B cell (primary cell): Measurements from ENCODE around the gene ALKBH6. TPM values are rescaled to one million over a fixed set of nuclear protein-coding genes. Genes with fewer than 3 reads are reported as not detected.
A peak's percentile ranks its signal among the peaks of the same experiment; 100 is the strongest.

ENCODE experiments used
- ATAC-seq: fragments of 200-7000 bp; cut with Tn5 transposase; one replicate; pipeline ENCODE4 v1.10.0; 2021; ENCODE audit warnings: low read depth, mild to moderate bottlenecking, moderate number of reproducible peaks, moderate library complexity
- CTCF ChIA-PET: fragments of 350-600 bp; sonication (Branson Sonifier 250); formaldehyde crosslinking; loops from one replicate; lab custom pipeline; 2021; ENCODE audit warnings: antibody characterized with exemption, inconsistent platforms; lab: Charles Lee
- POLR2A ChIA-PET: fragments of 350-600 bp; sonication (Branson Sonifier 250); formaldehyde crosslinking; loops from one replicate; lab custom pipeline; 2021; ENCODE audit warnings: antibody characterized with exemption; lab: Charles Lee
- DNase-seq: peaks from one replicate; pipeline ENCODE4 v3.0.0; 2013
- H2AFZ ChIP-seq: 2 replicates; pipeline ENCODE4 v1.6.1; 2012; ENCODE audit warnings: mild to moderate bottlenecking, low read depth, low read length; ENCODE audit not compliant: insufficient read depth, poor library complexity, severe bottlenecking
- H3K27ac ChIP-seq, 2 donors: 1 replicate in 1 of 2; 2 replicates in 1 of 2; pipeline ENCODE4 v1.5.1; 2012 to 2013; ENCODE audit warnings: low read length in 2 of 2, mild to moderate bottlenecking in 2 of 2, moderate library complexity in 1 of 2
- H3K27me3 ChIP-seq, 4 experiments: fragments of 200-600 bp in 1 of 4; sonication (generic) in 1 of 4; replicated peaks in 1 of 4; 1 replicate in 2 of 4; 2 replicates in 2 of 4; pipeline versions ENCODE4 v1.6.1 to v1.7.0; 2013 to 2016; ENCODE audit warnings: low read length in 3 of 4, mild to moderate bottlenecking in 2 of 4, mixed read lengths in 1 of 4, moderate library complexity in 1 of 4; ENCODE audit not compliant: insufficient read depth in 4 of 4, control insufficient read depth in 3 of 4; ENCODE audit errors: control extremely low read depth in 1 of 4
- H3K36me3 ChIP-seq, 2 experiments: replicated peaks in 1 of 2; 1 replicate in 1 of 2; 2 replicates in 1 of 2; pipeline versions ENCODE4 v1.6.1 to v1.7.1; 2013; ENCODE audit warnings: low read length in 1 of 2; ENCODE audit not compliant: insufficient read depth in 2 of 2, control insufficient read depth in 1 of 2; ENCODE audit errors: control extremely low read depth in 1 of 2, extremely low read depth in 1 of 2
- H3K4me1 ChIP-seq, 2 donors: fragments of 200-600 bp in 1 of 2; sonication (generic) in 1 of 2; 1 replicate in 1 of 2; 2 replicates in 1 of 2; pipeline versions ENCODE4 v1.5.1 to v1.6.1; 2013 to 2017; ENCODE audit warnings: low read length in 2 of 2; ENCODE audit not compliant: control insufficient read depth in 2 of 2, insufficient read depth in 2 of 2
- H3K4me2 ChIP-seq: replicated peaks from 2 replicates; pipeline ENCODE3; 2012; ENCODE audit warnings: mild to moderate bottlenecking, low read depth, low read length; ENCODE audit not compliant: poor library complexity, severe bottlenecking
- H3K4me3 ChIP-seq, 5 experiments: fragments of 200-600 bp in 1 of 5; sonication (generic) in 1 of 5; 1 replicate in 3 of 5; 2 replicates in 2 of 5; pipeline versions ENCODE4 v1.5.1 to v1.7.0; 2011 to 2016; ENCODE audit warnings: low read length in 4 of 5, mild to moderate bottlenecking in 4 of 5, low read depth in 2 of 5, control low read depth in 1 of 5, moderate library complexity in 1 of 5; ENCODE audit not compliant: insufficient read depth in 1 of 5; ENCODE audit errors: control extremely low read depth in 1 of 5, extremely low read depth in 1 of 5
- H3K79me2 ChIP-seq: fragments of 200-600 bp; sonication (generic); one replicate; pipeline ENCODE4 v1.6.0; 2016; ENCODE audit warnings: low read length; ENCODE audit not compliant: control insufficient read depth, insufficient read depth
- H3K9ac ChIP-seq: fragments of 200-600 bp; sonication (generic); 2 replicates; pipeline ENCODE4 v1.6.1; 2017; ENCODE audit warnings: mild to moderate bottlenecking, low read length, moderate library complexity
- H3K9me3 ChIP-seq, 3 donors: one replicate each; pipeline versions ENCODE4 v1.6.1 to v1.7.1; 2013; ENCODE audit warnings: low read length in 2 of 3; ENCODE audit not compliant: control insufficient read depth in 2 of 3, insufficient read depth in 1 of 3; ENCODE audit errors: control extremely low read depth in 1 of 3
- H4K20me1 ChIP-seq: 2 replicates; pipeline ENCODE4 v1.6.0; 2012; ENCODE audit warnings: mild to moderate bottlenecking, low read length; ENCODE audit not compliant: insufficient read depth, control insufficient read depth, poor library complexity, severe bottlenecking
- H3K27ac Mint-ChIP-seq: one replicate; pipeline ENCODE4 v1.8.0; 2021; ENCODE audit warnings: mixed read lengths
- H3K27me3 Mint-ChIP-seq: one replicate; pipeline ENCODE4 v1.8.0; 2021; ENCODE audit warnings: mixed read lengths
- H3K4me1 Mint-ChIP-seq: one replicate; pipeline ENCODE4 v1.8.0; 2021; ENCODE audit warnings: mixed read lengths
- H3K4me3 Mint-ChIP-seq: one replicate; pipeline ENCODE4 v1.8.0; 2021; ENCODE audit warnings: mixed read lengths
- H3K9me3 Mint-ChIP-seq: one replicate; pipeline ENCODE4 v1.8.0; 2022; ENCODE audit warnings: mixed read lengths; ENCODE audit not compliant: insufficient read depth
- CTCF ChIP-seq: fragments of 200-600 bp; IDR thresholded peaks from one replicate; pipeline ENCODE4 v1.8.0; 2022; ENCODE audit warnings: antibody characterized with exemption, mild to moderate bottlenecking
- EZH2 ChIP-seq: IDR thresholded peaks from 2 replicates; pipeline ENCODE4 v1.6.1; 2012; ENCODE audit warnings: borderline replicate concordance, low read depth, mild to moderate bottlenecking, moderate library complexity, low read length; ENCODE audit not compliant: insufficient read depth, poor library complexity, severe bottlenecking
- whole genome bisulfite sequencing: methylation state at CpG from one replicate; pipeline ENCODE4 v1.1.5; 2013; ENCODE audit warnings: missing lambda C conversion rate; ENCODE audit not compliant: insufficient coverage; 5-methylcytosine and 5-hydroxymethylcytosine counted together
- intact Hi-C: fragments of 100-400 bp; cut with micrococcal nuclease; formaldehyde crosslinking; loops from one replicate; pipeline ENCODE4 v1.10.0; 2022
- polyA plus RNA-seq: library from polyadenylated mRNA; depleted of rRNA; stranded (reverse); fragments of >200 nt; gene quantifications from 2 replicates; pipeline ENCODE4 v1.2.3, GENCODE V29; 2012
- total RNA-seq, 2 donors: library from RNA; stranded (reverse); fragments of 120-200 nt in 1 of 2; gene quantifications; 1 replicate in 1 of 2; 2 replicates in 1 of 2; pipeline versions ENCODE4 v1.2.3 to v1.2.4, GENCODE V29; 2013 to 2022

The ALKBH6 gene
- total and polyA plus RNA-seq, 2 donors (not counting 1 experiment from before 2014, with no cell fraction given) = 54.5 to 56.5 TPM

GRCh38 chr19:36061367-36061766, 47.4 kb upstream of the ALKBH6 start:
- ChIA-PET CTCF (interaction anchor here (1.1 to 1.4 kb wide), 2 partner anchors 66 to 108 kb away, joined by 5 to 7 read pairs; no protein-coding TSS in a partner anchor), POLR2A (no interaction called here)
- no peaks in the 10 kb centered on the region for H3K9me3 Mint-ChIP-seq
- no peak overlapping the region for H2AFZ ChIP-seq
- ATAC-seq (no peak), DNase-seq (no peak)
- no peak overlapping the region for H3K4me2 ChIP-seq
- 44% methylated on average over 1 of the region's 2 CpGs for WGBS
- no peak overlapping the region for H3K27ac Mint-ChIP-seq
- H3K36me3 ChIP-seq = no peaks in the 10 kb centered on the region
- H3K27ac ChIP-seq = no peak overlapping the region
- H3K4me1 Mint-ChIP-seq = no peaks in the 10 kb centered on the region
- intact Hi-C loops = no loop called here
- peaks cover 18% of the 10 kb centered on the region for H3K79me2 ChIP-seq
- H4K20me1 ChIP-seq = no peaks in the 10 kb centered on the region
- H3K27me3 ChIP-seq = no peaks in the 10 kb centered on the region
- no peak overlapping the region for H3K4me3 Mint-ChIP-seq
- H3K27me3 Mint-ChIP-seq = no peaks in the 10 kb centered on the region
- H3K4me1 ChIP-seq = no peaks in the 10 kb centered on the region
- no peak overlapping the region for H3K9ac ChIP-seq
- no peak overlapping the region for H3K4me3 ChIP-seq
- TF ChIP-seq EZH2 (no peak), CTCF (no peak)
- H3K9me3 ChIP-seq = no peaks in the 10 kb centered on the region

GRCh38 chr19:36060430-36060829, 46.4 kb upstream of the ALKBH6 start:
- Histone ChIP-seq H3K9me3 (no peaks in the 10 kb centered on the region), H3K4me1 (peaks cover 1 to 4% of the 10 kb centered on the region in 2 donors), H3K27ac (no peak overlapping the region), H3K9ac (no peak overlapping the region), H3K4me2 (no peak overlapping the region), H4K20me1 (no peaks in the 10 kb centered on the region), H3K27me3 (no peaks in the 10 kb centered on the region), H3K79me2 (peaks cover 18% of the 10 kb centered on the region), H2AFZ (no peak overlapping the region), H3K4me3 (no peak overlapping the region), H3K36me3 (no peaks in the 10 kb centered on the region)
- Mint-ChIP-seq H3K4me1 (peaks cover 4% of the 10 kb centered on the region), H3K4me3 (no peak overlapping the region), H3K9me3 (no peaks in the 10 kb centered on the region), H3K27me3 (no peaks in the 10 kb centered on the region), H3K27ac (no peak overlapping the region)
- DNase-seq = peak; percentile 29
- WGBS = 93% methylated on average over 4 of the region's 4 CpGs
- intact Hi-C loops = no loop called here
- POLR2A ChIA-PET = no interaction called here
- no peak for ATAC-seq
- peak; percentile 23 for TF ChIP-seq CTCF
- TF ChIP-seq EZH2 = no peak
- CTCF ChIA-PET = interaction anchor here (0.6 to 1.4 kb wide), 3 partner anchors 67 to 434 kb away, joined by 4 to 7 read pairs (median 5); no protein-coding TSS in a partner anchor
